SK-MEL-5 (cell line): ENCODE measurements around the gene APOBEC3H. TPM values are rescaled to one million over a fixed set of nuclear protein-coding genes. Genes with fewer than 3 reads are reported as not detected.
A peak's percentile ranks its signal among the peaks of the same experiment; 100 is the strongest.

Experiments
- DNase-seq: peaks from one replicate; pipeline ENCODE4 v3.0.0-alpha.2; 2016; ENCODE audit warnings: low read depth, low spot score
- in situ Hi-C: cut with HindIII; loops from 2 replicates; pipeline ENCODE4 v1.10.0; 2016; ENCODE audit warnings: low sequenced_read_pairs, high pct_unique_total_duplicates, low pct_unique_long_range_greater_than_20kb
- total RNA-seq: library from RNA; depleted of rRNA; stranded (reverse); fragments of >200 nt; shearing (Covaris generic); gene quantifications from 2 replicates; pipeline ENCODE4 v1.2.3, GENCODE V29; 2014

APOBEC3H gene
- total RNA-seq, 1 experiment from 2014 or later = 1.1 TPM

GRCh38 chr22:39128508-39128907 lies 31.5 kb downstream of the APOBEC3H start:
- in situ Hi-C loops = no loop called here
- DNase-seq = no peak

DNA sequence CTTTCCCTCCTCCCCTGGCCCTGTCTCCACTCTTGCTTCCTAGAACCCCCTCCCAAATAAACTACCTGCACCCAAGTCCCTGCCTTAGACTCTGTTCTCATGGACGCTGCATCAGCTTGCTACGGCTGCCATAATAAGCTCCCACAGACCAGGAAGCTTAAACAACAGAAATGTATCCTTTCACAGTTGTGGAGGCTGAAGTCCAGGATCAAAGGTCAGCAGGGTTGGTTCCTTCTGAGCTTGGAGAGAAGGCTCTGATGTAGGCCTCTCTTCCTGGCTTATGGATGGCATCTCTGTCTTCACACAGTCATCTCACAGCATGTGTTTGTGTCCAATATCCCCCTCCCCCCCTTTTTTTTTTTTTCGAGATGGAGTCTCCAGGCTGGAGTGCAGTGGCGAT lies 32.0 kb downstream of the APOBEC3H start:
- DNase-seq = no peak
- in situ Hi-C loops = no loop called here

DNA sequence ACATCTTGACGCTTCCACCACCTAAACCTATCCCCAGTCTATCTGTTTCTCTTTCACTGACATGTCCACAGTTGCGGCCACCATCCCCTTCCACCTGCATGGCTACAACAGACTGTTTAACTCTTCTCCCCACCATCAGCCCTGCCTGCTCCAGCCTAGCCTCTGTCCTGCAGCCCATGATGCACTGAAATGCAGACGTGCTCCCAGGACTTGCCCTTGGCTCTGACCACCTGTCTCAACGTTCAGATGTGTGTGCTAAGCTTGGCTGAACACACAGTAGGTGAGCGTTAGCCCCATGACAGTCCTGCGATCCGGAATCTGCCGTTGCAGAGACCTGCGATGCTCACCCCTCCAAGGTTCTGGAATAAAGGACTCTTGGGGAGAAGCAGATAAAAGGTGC lies 32.7 kb downstream of the APOBEC3H start:
- DNase-seq = no peak
- in situ Hi-C loops = no loop called here

GRCh38 chr22:39130152-39130704 lies 33.2 kb downstream of the APOBEC3H start:
- no peak for DNase-seq
- in situ Hi-C loops = no loop called here

DNA sequence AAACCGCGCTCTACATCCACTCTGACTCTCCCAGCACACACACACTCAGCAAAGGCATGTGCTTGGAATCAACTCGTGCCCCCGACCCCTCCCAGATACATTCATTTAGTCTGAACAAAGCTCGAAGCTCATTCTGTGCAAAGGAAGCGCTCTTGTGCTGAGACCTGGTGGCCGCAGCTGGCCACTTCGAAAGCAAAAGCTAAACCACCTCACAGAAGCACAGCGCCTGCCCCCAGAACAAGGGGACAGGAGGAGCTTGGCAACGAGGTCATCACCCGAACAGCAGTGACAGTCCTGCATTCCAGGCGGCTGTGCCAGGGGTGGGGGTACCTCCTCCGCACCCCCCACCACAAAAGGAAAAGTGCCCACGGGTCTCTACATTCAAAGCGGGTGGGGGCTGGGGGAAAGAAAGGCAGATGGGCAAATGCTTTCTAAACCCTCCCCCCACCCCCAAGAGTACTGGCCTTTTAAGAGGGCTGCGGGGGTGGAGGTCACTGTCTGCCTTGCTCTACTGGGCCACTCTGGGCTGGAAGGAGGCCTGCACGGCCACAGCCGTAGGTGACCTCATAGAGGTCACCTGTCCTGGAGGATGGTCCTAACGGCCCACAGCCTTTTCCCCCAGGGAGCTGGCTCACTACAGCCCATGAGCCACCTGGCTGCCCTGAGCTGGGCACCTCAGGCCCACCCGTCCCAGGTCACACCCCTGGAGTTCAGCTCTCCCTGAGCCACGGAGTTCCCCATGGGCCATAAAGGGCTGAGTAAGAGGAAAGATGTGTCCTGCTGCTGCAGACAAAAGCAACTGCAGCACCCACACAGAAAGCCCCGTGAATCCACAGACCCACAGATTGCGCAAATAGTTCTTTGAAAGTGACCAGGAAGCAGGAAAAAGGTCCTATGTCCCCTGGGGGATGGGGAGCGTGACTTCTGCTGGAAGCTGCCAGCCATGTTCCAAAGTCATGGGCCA lies 34.1 kb downstream of the APOBEC3H start:
- in situ Hi-C loops = no loop called here
- no peak for DNase-seq

DNA sequence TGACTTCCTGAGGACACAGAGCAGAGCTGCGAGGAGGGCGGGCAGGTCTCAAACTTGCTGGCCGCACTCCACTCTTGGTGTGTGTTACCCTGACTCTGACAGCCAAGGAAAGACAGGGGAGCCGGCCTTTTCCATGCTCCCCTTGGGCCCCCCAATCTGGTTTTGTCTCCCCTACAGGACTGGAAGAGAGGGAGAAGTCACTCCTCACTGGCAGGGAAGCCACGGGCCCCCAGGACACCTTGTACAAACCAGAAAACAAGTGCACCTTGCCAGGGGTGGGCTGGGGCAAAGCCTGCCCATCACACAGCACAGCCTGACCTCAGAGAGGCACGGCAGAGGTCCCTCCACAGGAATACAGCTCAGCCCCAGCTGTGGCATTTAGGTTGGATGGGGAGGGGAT lies 35.2 kb downstream of the APOBEC3H start:
- in situ Hi-C loops = no loop called here
- no peak for DNase-seq

DNA sequence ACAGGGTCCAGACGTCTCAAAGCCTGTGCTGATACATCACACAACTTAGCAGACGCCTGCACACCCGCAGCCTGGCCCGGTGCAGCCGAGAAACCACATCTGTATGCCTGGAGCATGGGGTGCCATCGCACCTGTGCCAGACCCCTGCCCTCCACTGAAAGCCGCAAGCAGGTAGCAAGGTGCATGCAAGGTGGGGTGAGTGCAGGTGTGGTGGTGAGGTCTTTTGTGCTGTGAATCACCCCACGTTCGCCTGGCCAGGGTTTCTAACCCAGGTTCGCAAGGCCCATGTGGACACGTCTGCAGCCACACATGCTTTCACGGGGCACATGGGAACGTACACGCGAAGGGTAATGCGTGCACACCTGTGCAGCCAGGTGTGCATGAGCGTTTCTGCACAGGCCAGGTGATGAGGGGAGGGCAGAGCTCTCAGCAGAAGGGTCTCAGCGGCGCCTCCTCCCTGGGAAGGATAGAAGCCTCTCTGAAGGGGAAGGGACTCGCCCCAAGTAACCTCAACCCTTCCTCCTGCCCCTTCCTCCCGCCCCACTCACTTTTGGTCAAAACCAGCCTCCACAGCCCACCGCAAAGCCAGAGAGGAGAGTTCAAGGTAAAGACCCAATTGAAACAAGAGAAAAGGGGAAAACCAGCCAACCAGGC lies 36.0 kb downstream of the APOBEC3H start:
- in situ Hi-C loops = no loop called here
- no peak for DNase-seq

DNA sequence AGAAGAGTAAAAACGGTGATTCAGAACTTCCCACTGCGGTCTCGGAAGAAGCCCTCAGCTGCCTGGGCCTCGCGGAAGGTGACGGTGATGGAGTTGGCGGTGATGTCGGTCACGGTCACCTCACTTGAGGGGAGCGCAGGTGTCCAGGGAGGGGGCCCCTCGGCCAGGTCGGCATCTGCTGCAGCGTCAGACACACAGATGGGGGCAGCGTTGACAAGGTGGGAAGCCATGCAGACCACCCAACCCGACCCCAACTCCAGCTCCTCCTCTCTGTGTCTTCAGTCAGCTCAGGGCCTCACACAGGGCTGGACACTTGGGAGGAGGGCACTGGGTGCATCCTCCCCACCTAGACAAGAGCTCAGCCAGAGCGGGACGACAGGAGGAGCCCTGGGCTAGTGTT lies 36.8 kb downstream of the APOBEC3H start:
- in situ Hi-C loops = no loop called here
- no peak for DNase-seq

DNA sequence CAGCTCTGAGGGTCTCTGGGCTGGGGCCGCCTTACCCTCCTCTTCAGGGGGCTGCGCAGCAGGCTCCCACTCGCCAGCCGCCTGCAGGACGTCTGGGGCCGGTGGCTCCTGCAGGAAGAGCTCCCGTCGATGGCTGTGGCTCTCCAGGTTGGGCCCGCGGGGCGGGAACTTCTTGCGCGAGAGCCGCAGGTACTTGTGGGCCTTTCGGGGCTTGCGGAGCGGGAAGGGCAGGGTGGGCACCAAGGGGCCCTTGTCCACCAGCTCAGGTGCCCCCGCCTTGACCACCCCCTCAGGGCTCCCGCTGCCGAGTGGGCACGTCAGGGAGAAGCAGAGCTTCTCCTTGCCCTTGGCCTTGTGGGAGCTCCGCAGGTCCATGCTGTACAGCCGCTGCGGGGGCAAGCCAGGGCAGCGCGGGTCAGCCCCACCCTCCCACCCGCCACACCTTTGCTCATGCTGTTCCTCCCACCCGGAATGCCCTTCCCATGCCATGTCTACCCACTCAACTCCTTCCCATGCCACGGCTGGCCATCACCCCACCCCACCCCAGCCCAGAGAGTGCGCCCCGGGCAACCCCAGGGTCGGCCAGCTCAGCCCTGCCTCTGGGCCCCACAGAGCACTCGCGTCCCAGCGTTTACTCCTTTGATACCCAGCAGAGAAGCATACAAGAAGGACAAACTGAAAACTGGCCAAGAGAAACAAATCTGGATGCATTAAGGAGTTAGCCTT lies 37.5 kb downstream of the APOBEC3H start:
- DNase-seq = no peak
- in situ Hi-C loops = no loop called here

GRCh38 chr22:39135092-39135896 lies 38.2 kb downstream of the APOBEC3H start:
- peak; percentile 62 for DNase-seq
- in situ Hi-C loops = no loop called here

DNA sequence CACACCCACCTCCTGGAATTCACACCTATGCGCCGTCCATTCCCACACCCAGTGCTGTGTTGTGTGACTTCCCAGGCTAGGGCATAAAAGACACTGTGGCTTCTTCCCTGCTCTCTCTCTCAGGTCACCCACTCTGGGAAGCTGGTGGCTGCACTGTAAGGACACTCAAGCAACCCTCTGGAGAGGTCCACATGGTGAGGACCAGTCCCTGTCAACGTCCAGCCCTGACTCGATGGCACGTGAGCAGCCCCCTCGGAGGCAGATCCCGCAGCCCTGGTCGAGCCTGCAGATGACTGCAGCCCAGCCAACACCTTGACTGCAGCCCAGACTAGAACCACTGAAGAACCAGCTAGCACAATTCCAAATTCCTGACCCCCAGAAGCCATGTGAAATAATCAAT lies 39.3 kb downstream of the APOBEC3H start:
- in situ Hi-C loops = no loop called here
- DNase-seq = no peak

GRCh38 chr22:39138357-39138997 lies 41.4 kb downstream of the APOBEC3H start:
- DNase-seq = no peak
- in situ Hi-C loops = no loop called here

DNA sequence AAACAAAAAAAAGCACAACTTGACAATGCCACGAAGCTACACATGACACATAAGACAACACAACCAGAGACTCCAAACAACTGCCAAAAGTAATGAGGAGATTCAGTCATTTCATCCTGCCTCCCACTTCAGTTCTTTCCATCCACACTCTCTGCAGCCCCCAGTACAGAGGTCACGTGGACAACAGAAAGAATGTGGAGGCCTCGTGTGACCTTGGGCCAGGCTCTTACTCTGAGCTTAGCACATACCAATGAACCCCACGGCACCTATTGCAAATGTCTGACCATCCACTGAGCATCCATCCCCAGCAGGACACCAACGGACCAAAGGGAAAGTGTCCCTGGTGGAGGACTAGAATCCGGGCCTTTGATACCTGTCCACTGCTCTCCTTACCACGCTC lies 42.9 kb downstream of the APOBEC3H start:
- DNase-seq = no peak
- in situ Hi-C loops = no loop called here

- DNase-seq = no peak
- in situ Hi-C loops = no loop called here
These were observed 45.1 kb downstream of the APOBEC3H start for GRCh38 chr22:39142088-39142680.

DNA sequence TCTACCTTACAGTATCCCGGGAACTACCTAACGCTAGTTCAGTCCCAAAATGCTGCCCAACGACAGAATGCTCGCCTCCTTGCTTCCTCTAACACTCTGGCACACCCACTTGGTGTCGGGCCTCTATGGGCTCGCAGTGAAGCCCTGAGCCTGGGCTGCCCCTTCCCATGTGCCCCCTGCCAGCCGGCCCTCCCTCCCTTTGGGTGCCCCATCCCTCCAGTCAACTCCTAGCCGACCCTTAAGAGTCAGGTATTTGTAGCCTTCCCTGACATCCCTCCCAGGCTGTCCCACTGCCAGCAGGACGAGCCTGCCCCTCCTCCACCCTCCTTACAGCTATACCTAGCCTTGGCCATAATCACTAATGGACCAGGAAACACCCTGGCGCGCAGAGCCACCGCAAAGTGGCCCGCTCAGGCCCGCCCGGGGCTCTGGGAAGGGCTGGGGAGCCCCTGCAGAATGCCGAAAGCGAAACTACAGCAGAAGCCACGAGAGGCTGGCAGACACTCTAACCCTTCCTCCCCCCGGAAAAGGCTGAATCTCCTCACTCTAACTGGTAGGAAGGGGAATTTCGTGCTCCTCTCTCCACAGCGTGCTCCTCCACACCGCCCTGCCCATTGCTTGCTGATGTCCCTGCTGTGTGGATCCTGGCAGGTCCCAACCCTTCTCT lies 47.2 kb downstream of the APOBEC3H start:
- in situ Hi-C loops = no loop called here

More for the DNA sequence above, 47.2 kb downstream of the APOBEC3H start:
- no peak for DNase-seq
